ENCODE results near the gene PRUNE2. TPM values are rescaled to one million over a fixed set of nuclear protein-coding genes. Genes with fewer than 3 reads are reported as not detected.

The PRUNE2 gene
- total and polyA plus RNA-seq, 2 experiments from 2014 or later = 0.46 to 4.1 TPM

DNA sequence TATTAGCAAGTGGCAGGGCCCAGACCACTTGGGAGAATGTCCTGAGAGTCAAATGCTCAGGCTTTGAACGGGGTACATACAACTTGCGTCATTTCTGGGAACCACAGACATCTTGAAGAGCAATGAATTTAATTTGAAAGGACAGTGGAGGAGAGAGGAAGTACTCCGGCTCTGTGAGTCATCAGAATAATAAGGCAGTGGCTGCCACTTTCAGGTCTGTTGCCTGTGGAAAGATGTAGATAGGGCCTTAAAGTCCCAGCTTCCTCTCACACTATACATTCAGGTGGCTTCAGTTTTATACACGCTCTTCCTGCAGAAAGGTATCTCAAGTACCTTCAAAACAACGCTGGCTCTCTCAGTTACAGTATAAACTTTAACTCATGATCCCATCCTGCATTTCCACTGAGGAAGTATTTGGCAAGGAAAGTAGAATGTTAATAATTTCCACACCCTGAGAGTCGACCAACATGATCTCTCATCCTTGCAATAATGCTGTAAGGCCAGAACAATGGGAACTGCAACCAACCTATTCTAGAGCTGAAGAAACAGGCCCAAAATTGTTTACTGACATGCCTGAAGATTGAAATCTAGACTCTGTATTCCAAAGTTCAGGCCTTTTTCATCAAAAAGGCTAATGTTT is 6.8 kb upstream of the PRUNE2 start:
- peaks cover 48% of the 10 kb centered on the region for H3K27me3 ChIP-seq
- DNase-seq (ENCODE audit: low spot score) = no peak
- H3K36me3 ChIP-seq (replicated peaks; ENCODE audit: insufficient read depth, low read depth) = no peaks in the 10 kb centered on the region
- no peak overlapping the region for H3K4me2 ChIP-seq
- H3K4me3 ChIP-seq = no peak overlapping the region
- no peaks in the 10 kb centered on the region for H4K20me1 ChIP-seq (ENCODE audit: insufficient read depth, poor library complexity, severe bottlenecking)
- 72% methylated on average over 6 of the region's 6 CpGs for WGBS (ENCODE audit: low lambda C conversion rate, missing lambda C conversion rate)
- H3K27ac ChIP-seq = no peak overlapping the region
- TF ChIP-seq EZH2 (IDR thresholded peaks at IDR 0.05; ENCODE audit: borderline replicate concordance) (no peak), EZH2phosphoT487 (IDR thresholded peaks at IDR 0.05; ENCODE audit: low read depth, severe bottlenecking, unreplicated experiment) (no peak)
- TF ChIP-seq, protein P1, sequence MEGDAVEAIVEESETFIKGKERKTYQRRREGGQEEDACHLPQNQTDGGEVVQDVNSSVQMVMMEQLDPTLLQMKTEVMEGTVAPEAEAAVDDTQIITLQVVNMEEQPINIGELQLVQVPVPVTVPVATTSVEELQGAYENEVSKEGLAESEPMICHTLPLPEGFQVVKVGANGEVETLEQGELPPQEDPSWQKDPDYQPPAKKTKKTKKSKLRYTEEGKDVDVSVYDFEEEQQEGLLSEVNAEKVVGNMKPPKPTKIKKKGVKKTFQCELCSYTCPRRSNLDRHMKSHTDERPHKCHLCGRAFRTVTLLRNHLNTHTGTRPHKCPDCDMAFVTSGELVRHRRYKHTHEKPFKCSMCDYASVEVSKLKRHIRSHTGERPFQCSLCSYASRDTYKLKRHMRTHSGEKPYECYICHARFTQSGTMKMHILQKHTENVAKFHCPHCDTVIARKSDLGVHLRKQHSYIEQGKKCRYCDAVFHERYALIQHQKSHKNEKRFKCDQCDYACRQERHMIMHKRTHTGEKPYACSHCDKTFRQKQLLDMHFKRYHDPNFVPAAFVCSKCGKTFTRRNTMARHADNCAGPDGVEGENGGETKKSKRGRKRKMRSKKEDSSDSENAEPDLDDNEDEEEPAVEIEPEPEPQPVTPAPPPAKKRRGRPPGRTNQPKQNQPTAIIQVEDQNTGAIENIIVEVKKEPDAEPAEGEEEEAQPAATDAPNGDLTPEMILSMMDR (IDR thresholded peaks at IDR 0.05; ENCODE audit: poor library complexity) = no peak
- H2AFZ ChIP-seq = no peak overlapping the region
- no peaks in the 10 kb centered on the region for H3K79me2 ChIP-seq
- H3K4me1 ChIP-seq (ENCODE audit: insufficient read depth) = no peaks in the 10 kb centered on the region
- no peaks in the 10 kb centered on the region for H3K9me3 ChIP-seq (ENCODE audit: low read depth)
- no peaks in the 10 kb centered on the region for H3K9me2 ChIP-seq (replicated peaks; ENCODE audit: insufficient read depth)

- Histone ChIP-seq H3K4me1 (ENCODE audit: insufficient read depth) (no peaks in the 10 kb centered on the region), H3K27ac (no peak overlapping the region), H3K9me2 (replicated peaks; ENCODE audit: insufficient read depth) (no peaks in the 10 kb centered on the region), H3K4me2 (no peak overlapping the region), H3K79me2 (no peaks in the 10 kb centered on the region), H3K9me3 (ENCODE audit: low read depth) (no peaks in the 10 kb centered on the region), H3K36me3 (replicated peaks; ENCODE audit: insufficient read depth, low read depth) (no peaks in the 10 kb centered on the region), H2AFZ (no peak overlapping the region), H3K27me3 (peaks cover 56% of the 10 kb centered on the region), H4K20me1 (ENCODE audit: insufficient read depth, poor library complexity, severe bottlenecking) (no peaks in the 10 kb centered on the region), H3K4me3 (no peak overlapping the region)
- no peak for TF ChIP-seq EZH2 (IDR thresholded peaks at IDR 0.05; ENCODE audit: borderline replicate concordance)
- TF ChIP-seq EZH2phosphoT487 (IDR thresholded peaks at IDR 0.05; ENCODE audit: low read depth, severe bottlenecking, unreplicated experiment) = no peak
- TF ChIP-seq, protein P1 (IDR thresholded peaks at IDR 0.05; ENCODE audit: poor library complexity) = no peak
- no peak for DNase-seq (ENCODE audit: low spot score)
- WGBS (ENCODE audit: low lambda C conversion rate, missing lambda C conversion rate) = 91% methylated on average over 1 of the region's 1 CpG
These were observed 6.1 kb upstream of the PRUNE2 start for GRCh38 chr9:76911971-76912370.

- H3K27ac ChIP-seq = no peak overlapping the region
- H3K27me3 ChIP-seq = peaks cover 60% of the 10 kb centered on the region
- no peak for DNase-seq (ENCODE audit: low spot score)
- H3K9me3 ChIP-seq (ENCODE audit: low read depth) = no peaks in the 10 kb centered on the region
- 80% methylated on average over 3 of the region's 3 CpGs for WGBS (ENCODE audit: low lambda C conversion rate, missing lambda C conversion rate)
- H3K4me1 ChIP-seq (ENCODE audit: insufficient read depth) = peaks cover 1% of the 10 kb centered on the region
- no peak overlapping the region for H2AFZ ChIP-seq
- TF ChIP-seq, protein P1 (IDR thresholded peaks at IDR 0.05; ENCODE audit: poor library complexity) = no peak
- no peak for TF ChIP-seq EZH2phosphoT487 (IDR thresholded peaks at IDR 0.05; ENCODE audit: low read depth, severe bottlenecking, unreplicated experiment)
- no peaks in the 10 kb centered on the region for H3K79me2 ChIP-seq
- no peaks in the 10 kb centered on the region for H3K9me2 ChIP-seq (replicated peaks; ENCODE audit: insufficient read depth)
- no peak overlapping the region for H3K4me3 ChIP-seq
- no peaks in the 10 kb centered on the region for H3K36me3 ChIP-seq (replicated peaks; ENCODE audit: insufficient read depth, low read depth)
- H3K4me2 ChIP-seq = no peak overlapping the region
- no peaks in the 10 kb centered on the region for H4K20me1 ChIP-seq (ENCODE audit: insufficient read depth, poor library complexity, severe bottlenecking)
These were observed 4.9 kb upstream of the PRUNE2 start for GRCh38 chr9:76910861-76911260.

All from hepatocyte (in vitro differentiated cells).